ENCODE results near the gene XRCC3. TPM values are rescaled to one million over a fixed set of nuclear protein-coding genes. Genes with fewer than 3 reads are reported as not detected.
A peak's percentile ranks its signal among the peaks of the same experiment; 100 is the strongest.

Gene XRCC3
- total and polyA plus RNA-seq, 7 experiments from 2014 or later, result 5.1 to 38.9 (median 10.2) TPM

DNA sequence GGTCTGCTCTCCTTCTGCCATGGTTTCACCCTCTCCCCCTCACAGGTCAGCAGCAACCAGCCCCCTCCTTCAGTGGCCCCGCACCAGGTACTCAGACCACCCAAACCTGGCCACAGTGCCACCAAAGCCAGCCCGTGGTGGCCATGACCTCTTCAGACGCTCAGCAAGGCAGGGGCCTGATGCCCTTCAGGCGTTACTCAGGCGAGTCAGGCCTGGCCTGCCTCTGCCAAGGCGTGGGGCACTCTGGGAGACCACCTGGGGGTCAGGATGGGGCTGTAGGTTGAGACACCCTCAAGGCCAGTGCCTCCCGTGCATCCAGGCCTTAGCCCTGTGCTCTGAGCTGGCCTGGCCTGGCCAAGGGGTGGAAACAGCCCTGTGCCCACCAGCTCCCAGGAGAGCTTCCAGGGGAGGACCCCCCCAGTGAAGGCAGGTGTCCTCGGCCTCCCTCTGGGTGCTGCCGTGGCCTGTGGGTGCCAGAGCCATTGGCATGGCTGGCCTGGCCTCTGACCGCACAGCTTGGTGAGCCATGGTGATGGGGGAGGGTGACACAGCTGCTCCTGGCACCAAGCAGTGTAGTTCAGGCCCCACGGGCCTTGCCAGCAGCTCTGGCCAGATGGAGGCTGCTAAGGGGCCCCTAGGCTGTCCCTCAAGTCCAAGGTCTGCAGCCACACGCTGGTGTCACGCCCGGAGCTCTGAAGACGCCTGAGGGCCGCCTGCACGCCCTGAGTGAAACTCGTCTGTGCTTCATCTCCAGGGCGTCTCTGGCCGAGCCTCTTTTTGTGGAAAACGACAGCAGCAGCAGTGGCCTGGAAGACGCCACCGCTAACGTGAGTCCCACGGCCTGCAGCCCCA is 15.1 kb downstream of the XRCC3 start:
- Histone ChIP-seq H3K9me3 (ENCODE audit: control insufficient read depth in 2 of 3, low read length in 3 of 3) (no peaks in the 10 kb centered on the region), H3K36me3 (ENCODE audit: control insufficient read depth in 2 of 3, insufficient read depth in 3 of 3, low read length in 3 of 3) (peaks cover 0 to 68% (median 0%) of the 10 kb centered on the region in 3 experiments), H3K4me3 (ENCODE audit: low read length) (no peak overlapping the region), H3K4me1 (ENCODE audit: control insufficient read depth in 2 of 2, insufficient read depth in 2 of 2, low read length in 2 of 2) (no peaks in the 10 kb centered on the region), H3K27ac (ENCODE audit: low read depth, low read length) (no peak overlapping the region), H3K27me3 (ENCODE audit: control insufficient read depth in 2 of 2, insufficient read depth in 2 of 2, low read length in 2 of 2) (no peaks in the 10 kb centered on the region)
- no peak overlapping the region for H3K4me3 Mint-ChIP-seq
- no peaks in the 10 kb centered on the region for H3K27me3 Mint-ChIP-seq
- CTCF ChIA-PET, result interaction anchor here (0.5 kb wide), 1 partner anchor 58 kb away, joined by 3 read pairs; no protein-coding TSS in a partner anchor
- intact Hi-C loops (cut with micrococcal nuclease), result no loop called here
- H3K4me1 Mint-ChIP-seq, result peaks cover 0 to 12% (median 6%) of the 10 kb centered on the region in 7 donors
- peaks cover 0 to 21% (median 0%) of the 10 kb centered on the region in 5 donors for H3K36me3 Mint-ChIP-seq
- H3K9me3 Mint-ChIP-seq, result peaks cover 0 to 2% (median 0%) of the 10 kb centered on the region in 11 donors
- H3K27ac Mint-ChIP-seq, result peak overlapping the region in 3 of 9 donors; percentile 18 to 56 (median 55)
- POLR2A ChIA-PET, result interaction anchor here (0.8 kb wide), 1 partner anchor 14 kb away, joined by 3 read pairs; no protein-coding TSS in a partner anchor
- DNase-seq (no peak), ATAC-seq (no peak)

DNA sequence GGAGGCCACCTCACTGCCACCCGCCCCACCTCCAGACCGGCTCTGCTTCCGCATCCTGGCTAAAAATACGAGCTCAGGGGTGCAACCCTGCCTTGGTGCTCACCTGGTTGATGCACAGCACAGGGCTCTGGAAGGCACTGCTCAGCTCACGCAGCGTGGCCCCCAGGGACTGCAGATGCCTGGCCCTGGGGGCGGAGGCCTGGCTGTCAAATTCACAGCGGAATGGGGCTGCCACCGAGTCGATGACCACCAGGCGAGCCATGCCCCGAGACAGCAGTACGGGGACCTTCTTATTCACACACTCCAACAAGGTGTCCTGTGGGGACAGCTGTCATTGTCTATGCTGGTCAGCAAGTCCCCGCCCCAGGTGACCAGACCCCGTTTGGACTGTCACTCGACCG is 16.0 kb downstream of the XRCC3 start:
- H3K27ac Mint-ChIP-seq, result peak overlapping the region in 1 of 9 donors; percentile 55
- no peak for ATAC-seq
- H3K4me1 Mint-ChIP-seq, result peaks cover 0 to 11% (median 4%) of the 10 kb centered on the region in 7 donors
- DNase-seq, result no peak
- intact Hi-C loops (cut with micrococcal nuclease), result no loop called here
- H3K9me3 Mint-ChIP-seq, result peaks cover 0 to 2% (median 0%) of the 10 kb centered on the region in 11 donors
- H3K27me3 ChIP-seq (ENCODE audit: control insufficient read depth in 2 of 2, insufficient read depth in 2 of 2, low read length in 2 of 2), result no peaks in the 10 kb centered on the region
- ChIA-PET POLR2A (interaction anchor here (0.6 to 0.8 kb wide), 2 partner anchors 13 to 91 kb away, joined by 3 to 6 read pairs; no protein-coding TSS in a partner anchor), CTCF (no interaction called here)
- H3K36me3 Mint-ChIP-seq, result peaks cover 0 to 21% (median 0%) of the 10 kb centered on the region in 5 donors
- H3K27ac ChIP-seq (ENCODE audit: low read depth, low read length), result no peak overlapping the region
- no peak overlapping the region for H3K4me3 ChIP-seq (ENCODE audit: low read length)
- peaks cover 0 to 71% (median 5%) of the 10 kb centered on the region in 3 experiments for H3K36me3 ChIP-seq (ENCODE audit: control insufficient read depth in 2 of 3, insufficient read depth in 3 of 3, low read length in 3 of 3)
- H3K4me3 Mint-ChIP-seq, result no peak overlapping the region
- H3K27me3 Mint-ChIP-seq, result no peaks in the 10 kb centered on the region
- no peaks in the 10 kb centered on the region for H3K4me1 ChIP-seq (ENCODE audit: control insufficient read depth in 2 of 2, insufficient read depth in 2 of 2, low read length in 2 of 2)
- H3K9me3 ChIP-seq (ENCODE audit: control insufficient read depth in 2 of 3, low read length in 3 of 3), result no peaks in the 10 kb centered on the region

DNA sequence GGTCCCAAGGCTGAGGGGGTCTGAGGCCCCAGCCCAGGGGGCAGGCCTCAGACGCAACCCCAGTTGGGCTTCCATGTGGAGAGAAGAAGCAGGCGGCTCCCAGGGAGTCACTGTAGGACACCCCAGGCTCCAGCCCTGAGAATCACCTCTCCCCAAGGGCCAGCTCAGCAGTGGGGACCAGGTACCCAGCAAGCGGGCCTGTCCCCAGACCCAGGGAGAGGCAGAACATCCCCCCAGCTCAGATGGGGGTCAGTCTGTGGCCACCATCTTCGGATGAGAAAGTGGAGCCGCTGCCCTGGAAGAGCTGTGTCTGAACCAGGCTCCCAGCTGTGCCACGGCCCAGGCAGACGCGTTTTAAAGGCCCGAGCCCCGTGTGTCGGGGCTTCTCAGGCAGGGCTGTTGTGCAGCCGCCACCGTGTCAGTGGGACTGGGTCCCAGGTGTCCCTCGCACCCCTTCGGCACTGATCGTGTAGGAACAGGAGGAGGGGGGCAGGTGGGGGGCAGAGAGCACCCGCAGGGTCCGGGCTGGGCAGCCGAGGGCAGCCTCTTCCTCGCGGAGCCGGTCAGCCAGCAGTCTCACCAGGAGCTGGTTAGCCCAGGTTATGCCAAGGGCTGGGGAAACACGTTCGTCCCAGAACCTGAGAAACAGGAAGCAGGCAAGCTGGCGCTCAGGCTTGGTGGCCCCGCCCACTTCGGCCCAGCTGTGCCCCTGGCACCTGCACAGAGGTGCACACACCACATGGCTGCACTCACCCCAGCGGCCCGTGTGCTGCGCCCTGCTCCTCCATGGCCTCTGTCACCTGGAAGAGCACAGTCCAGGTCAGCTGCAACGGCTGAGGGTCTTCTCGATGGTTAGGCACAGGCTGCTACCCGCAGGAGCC is 16.6 kb downstream of the XRCC3 start:
- no peaks in the 10 kb centered on the region for H3K4me1 ChIP-seq (ENCODE audit: control insufficient read depth in 2 of 2, insufficient read depth in 2 of 2, low read length in 2 of 2)
- Mint-ChIP-seq H3K36me3 (peaks cover 0 to 25% (median 0%) of the 10 kb centered on the region in 5 donors), H3K27me3 (no peaks in the 10 kb centered on the region), H3K27ac (peak overlapping the region in 1 of 9 donors; percentile 17), H3K9me3 (no peaks in the 10 kb centered on the region), H3K4me1 (peaks cover 0 to 11% (median 4%) of the 10 kb centered on the region in 7 donors), H3K4me3 (no peak overlapping the region)
- intact Hi-C loops (cut with micrococcal nuclease), result no loop called here
- DNase-seq (no peak), ATAC-seq (no peak)
- H3K9me3 ChIP-seq (ENCODE audit: control insufficient read depth in 2 of 3, low read length in 3 of 3), result no peaks in the 10 kb centered on the region
- CTCF ChIA-PET, result no interaction called here
- no peak overlapping the region for H3K4me3 ChIP-seq (ENCODE audit: low read length)
- POLR2A ChIA-PET, result no interaction called here
- no peak overlapping the region for H3K27ac ChIP-seq (ENCODE audit: low read depth, low read length)
- H3K36me3 ChIP-seq (ENCODE audit: control insufficient read depth in 2 of 3, insufficient read depth in 3 of 3, low read length in 3 of 3), result peaks cover 0 to 73% (median 7%) of the 10 kb centered on the region in 3 experiments
- no peaks in the 10 kb centered on the region for H3K27me3 ChIP-seq (ENCODE audit: control insufficient read depth in 2 of 2, insufficient read depth in 2 of 2, low read length in 2 of 2)

DNA sequence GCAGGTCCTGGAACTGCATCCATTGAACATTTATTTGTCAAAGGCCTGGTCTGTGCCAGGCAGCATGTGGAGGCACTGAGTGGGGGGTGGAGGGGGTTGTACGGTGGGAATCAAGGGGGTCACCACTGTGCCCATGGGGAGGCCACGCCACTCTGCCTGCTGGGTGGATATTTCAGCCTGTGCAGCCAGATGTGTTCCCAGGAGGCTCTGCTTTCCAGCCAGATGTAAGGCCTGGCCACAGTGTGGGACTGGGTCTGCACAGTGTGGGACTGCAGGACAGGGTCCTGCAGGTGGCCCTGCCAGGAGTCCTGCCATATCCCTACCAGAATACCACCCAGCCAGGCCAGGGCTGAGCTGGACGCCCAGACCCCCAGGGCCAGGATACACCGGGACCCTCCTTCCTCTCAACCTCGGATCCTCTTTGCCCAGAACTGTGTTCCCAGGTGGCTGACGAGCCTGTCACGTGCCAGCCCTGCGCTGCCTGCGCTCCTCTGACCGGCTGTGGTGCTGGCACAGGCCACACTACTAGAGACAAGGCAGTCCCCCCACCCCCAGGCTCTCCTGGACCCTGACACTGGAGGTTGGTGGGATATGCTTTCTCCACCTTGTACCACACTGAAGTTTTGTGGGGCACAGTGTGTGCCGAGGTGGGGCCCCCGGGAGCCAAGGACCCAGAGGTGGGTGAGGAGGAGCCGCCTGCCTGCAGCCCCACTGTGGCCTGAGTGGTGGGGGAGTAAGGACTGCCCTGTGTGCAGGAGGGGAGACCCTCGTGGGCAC is 17.5 kb downstream of the XRCC3 start:
- ChIA-PET POLR2A (no interaction called here), CTCF (no interaction called here)
- peaks cover 0 to 11% (median 4%) of the 10 kb centered on the region in 7 donors for H3K4me1 Mint-ChIP-seq
- DNase-seq (no peak), ATAC-seq (no peak)
- H3K27ac ChIP-seq (ENCODE audit: low read depth, low read length), result no peak overlapping the region
- H3K27me3 ChIP-seq (ENCODE audit: control insufficient read depth in 2 of 2, insufficient read depth in 2 of 2, low read length in 2 of 2), result no peaks in the 10 kb centered on the region
- H3K9me3 Mint-ChIP-seq, result no peaks in the 10 kb centered on the region
- H3K4me3 ChIP-seq (ENCODE audit: low read length), result no peak overlapping the region
- H3K9me3 ChIP-seq (ENCODE audit: control insufficient read depth in 2 of 3, low read length in 3 of 3), result no peaks in the 10 kb centered on the region
- H3K4me3 Mint-ChIP-seq, result no peak overlapping the region
- intact Hi-C loops (cut with micrococcal nuclease), result no loop called here
- peak overlapping the region in 3 of 9 donors; percentile 32 to 66 (median 47) for H3K27ac Mint-ChIP-seq
- peaks cover 0 to 73% (median 7%) of the 10 kb centered on the region in 3 experiments for H3K36me3 ChIP-seq (ENCODE audit: control insufficient read depth in 2 of 3, insufficient read depth in 3 of 3, low read length in 3 of 3)
- no peaks in the 10 kb centered on the region for H3K27me3 Mint-ChIP-seq
- H3K4me1 ChIP-seq (ENCODE audit: control insufficient read depth in 2 of 2, insufficient read depth in 2 of 2, low read length in 2 of 2), result no peaks in the 10 kb centered on the region
- peaks cover 0 to 23% (median 0%) of the 10 kb centered on the region in 5 donors for H3K36me3 Mint-ChIP-seq

DNA sequence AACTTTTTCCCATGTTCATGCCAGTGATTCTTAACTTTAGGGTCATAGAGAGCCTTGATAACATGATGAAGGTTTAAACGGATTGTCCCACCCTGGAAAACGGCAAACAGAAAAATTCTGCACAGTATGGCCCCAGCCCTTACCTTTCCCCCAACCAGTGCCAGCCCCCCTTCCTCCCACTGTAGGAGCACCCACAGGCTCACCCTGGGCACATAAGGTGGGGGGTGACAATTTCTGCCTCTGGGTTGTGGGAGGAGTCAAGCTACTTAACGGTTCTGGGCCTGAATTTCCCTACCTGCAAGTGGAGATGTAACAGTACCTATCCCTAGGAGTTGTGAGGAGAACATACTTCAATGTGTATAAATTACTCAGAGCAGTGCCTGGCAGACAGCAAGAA is 18.0 kb downstream of the XRCC3 start:
- ChIA-PET CTCF (no interaction called here), POLR2A (no interaction called here)
- Histone ChIP-seq H3K27ac (ENCODE audit: low read depth, low read length) (no peak overlapping the region), H3K27me3 (ENCODE audit: control insufficient read depth in 2 of 2, insufficient read depth in 2 of 2, low read length in 2 of 2) (no peaks in the 10 kb centered on the region), H3K4me1 (ENCODE audit: control insufficient read depth in 2 of 2, insufficient read depth in 2 of 2, low read length in 2 of 2) (no peaks in the 10 kb centered on the region), H3K4me3 (ENCODE audit: low read length) (no peak overlapping the region), H3K9me3 (ENCODE audit: control insufficient read depth in 2 of 3, low read length in 3 of 3) (no peaks in the 10 kb centered on the region), H3K36me3 (ENCODE audit: control insufficient read depth in 2 of 3, insufficient read depth in 3 of 3, low read length in 3 of 3) (peaks cover 0 to 72% (median 7%) of the 10 kb centered on the region in 3 experiments)
- no peak overlapping the region for H3K4me3 Mint-ChIP-seq
- peaks cover 0 to 21% (median 0%) of the 10 kb centered on the region in 5 donors for H3K36me3 Mint-ChIP-seq
- no peak for ATAC-seq
- H3K27ac Mint-ChIP-seq, result peak overlapping the region in 7 of 9 donors; percentile 31 to 66 (median 43)
- intact Hi-C loops (cut with micrococcal nuclease), result no loop called here
- no peaks in the 10 kb centered on the region for H3K9me3 Mint-ChIP-seq
- H3K4me1 Mint-ChIP-seq, result peaks cover 0 to 11% (median 4%) of the 10 kb centered on the region in 7 donors
- H3K27me3 Mint-ChIP-seq, result no peaks in the 10 kb centered on the region
- DNase-seq, result no peak
